ENCODE results near the gene SSBP4.

DNA sequence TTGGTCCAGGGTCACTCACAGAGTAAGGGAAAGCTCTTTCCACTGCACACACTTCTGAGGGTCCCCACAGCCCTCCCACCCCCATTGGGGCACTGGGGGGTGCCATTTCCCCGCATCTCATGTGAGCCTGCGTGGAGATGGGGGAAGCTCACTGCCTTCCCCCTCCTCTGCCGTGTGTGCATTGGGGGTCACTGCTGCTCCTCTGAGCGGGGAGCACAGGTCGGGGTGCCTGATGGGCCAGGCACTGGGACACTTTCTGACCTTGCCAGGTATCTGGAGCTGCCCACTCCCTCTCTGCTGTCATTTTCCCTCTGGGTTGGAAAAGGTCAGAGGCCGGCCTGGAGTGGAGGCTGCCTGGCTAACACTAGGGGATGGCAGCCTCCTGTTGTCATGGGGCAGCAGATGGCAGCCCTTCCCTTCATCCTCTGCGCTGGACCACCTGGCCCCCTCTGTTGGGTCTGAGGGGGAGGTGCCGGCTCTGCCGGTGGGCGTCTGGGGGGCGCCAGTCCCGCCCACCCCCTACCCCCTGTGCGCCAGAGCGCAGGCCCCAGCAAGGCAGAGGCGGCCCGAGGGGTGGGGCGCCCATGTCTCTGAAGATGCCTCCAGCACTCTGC, 9.1 kb downstream of the SSBP4 start:
- TF ChIP-seq, protein P1, sequence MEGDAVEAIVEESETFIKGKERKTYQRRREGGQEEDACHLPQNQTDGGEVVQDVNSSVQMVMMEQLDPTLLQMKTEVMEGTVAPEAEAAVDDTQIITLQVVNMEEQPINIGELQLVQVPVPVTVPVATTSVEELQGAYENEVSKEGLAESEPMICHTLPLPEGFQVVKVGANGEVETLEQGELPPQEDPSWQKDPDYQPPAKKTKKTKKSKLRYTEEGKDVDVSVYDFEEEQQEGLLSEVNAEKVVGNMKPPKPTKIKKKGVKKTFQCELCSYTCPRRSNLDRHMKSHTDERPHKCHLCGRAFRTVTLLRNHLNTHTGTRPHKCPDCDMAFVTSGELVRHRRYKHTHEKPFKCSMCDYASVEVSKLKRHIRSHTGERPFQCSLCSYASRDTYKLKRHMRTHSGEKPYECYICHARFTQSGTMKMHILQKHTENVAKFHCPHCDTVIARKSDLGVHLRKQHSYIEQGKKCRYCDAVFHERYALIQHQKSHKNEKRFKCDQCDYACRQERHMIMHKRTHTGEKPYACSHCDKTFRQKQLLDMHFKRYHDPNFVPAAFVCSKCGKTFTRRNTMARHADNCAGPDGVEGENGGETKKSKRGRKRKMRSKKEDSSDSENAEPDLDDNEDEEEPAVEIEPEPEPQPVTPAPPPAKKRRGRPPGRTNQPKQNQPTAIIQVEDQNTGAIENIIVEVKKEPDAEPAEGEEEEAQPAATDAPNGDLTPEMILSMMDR (IDR thresholded peaks at IDR 0.05; ENCODE audit: insufficient read depth, low read depth, low read length): no peak
- TF ChIP-seq EZH2 (IDR thresholded peaks at IDR 0.05; ENCODE audit: insufficient read depth, low read length): no peak

Data from astrocyte (in vitro differentiated cells and primary cell).